Keratinocyte (primary cell): ENCODE data around the gene BCAS1. TPM values are rescaled to one million over a fixed set of nuclear protein-coding genes. Genes with fewer than 3 reads are reported as not detected.
A peak's percentile ranks its signal among the peaks of the same experiment; 100 is the strongest.

Experiments used
- DNase-seq: peaks from one replicate; pipeline ENCODE4 v3.0.0-alpha.2; 2011; ENCODE audit warnings: low read depth, missing footprints, low spot score
- FAIRE-seq: peaks from 2 replicates; lab custom pipeline; 2011; peaks lifted over from hg19 to GRCh38; lab: Jason Lieb, UNC
- H2AFZ ChIP-seq: 2 replicates; pipeline ENCODE4 v1.6.0; 2012; ENCODE audit warnings: low read length, control low read depth, inconsistent platforms; ENCODE audit not compliant: control insufficient read depth
- H3K27ac ChIP-seq: 2 replicates; pipeline ENCODE4 v1.5.1; 2011; ENCODE audit warnings: low read length; ENCODE audit not compliant: control insufficient read depth, insufficient read depth
- H3K27me3 ChIP-seq: 3 replicates; pipeline ENCODE4 v1.6.0; 2011; ENCODE audit warnings: low read length; ENCODE audit not compliant: control insufficient read depth, insufficient read depth; ENCODE audit errors: extremely low read depth
- H3K36me3 ChIP-seq, 2 experiments: 2 replicates in 1 of 2; 3 replicates in 1 of 2; pipeline ENCODE4 v1.5.1; 2011; ENCODE audit warnings: low read length in 2 of 2, mild to moderate bottlenecking in 1 of 2; ENCODE audit not compliant: control insufficient read depth in 2 of 2, insufficient read depth in 2 of 2; ENCODE audit errors: extremely low read depth in 1 of 2
- H3K4me1 ChIP-seq: 3 replicates; pipeline ENCODE4 v1.5.1; 2011; ENCODE audit warnings: low read length; ENCODE audit not compliant: control insufficient read depth, insufficient read depth; ENCODE audit errors: extremely low read depth
- H3K4me2 ChIP-seq: 3 replicates; pipeline ENCODE4 v1.6.0; 2011; ENCODE audit warnings: low read depth, low read length; ENCODE audit not compliant: control insufficient read depth, insufficient read depth; ENCODE audit errors: extremely low read depth
- H3K4me3 ChIP-seq, 3 experiments: fragments of 200-600 bp in 1 of 3; sonication (generic) in 1 of 3; 2 replicates in 2 of 3; 3 replicates in 1 of 3; pipeline ENCODE4 v1.5.1; 2011 to 2016; ENCODE audit warnings: low read length in 3 of 3, mild to moderate bottlenecking in 3 of 3, control low read depth in 2 of 3, inconsistent platforms in 1 of 3, low read depth in 1 of 3, mixed read lengths in 1 of 3, mixed run types in 1 of 3, moderate library complexity in 1 of 3; ENCODE audit not compliant: control insufficient read depth in 2 of 3, insufficient read depth in 2 of 3; ENCODE audit errors: extremely low read depth in 1 of 3
- H3K79me2 ChIP-seq: 2 replicates; pipeline ENCODE4 v1.6.0; 2012; ENCODE audit warnings: low read length; ENCODE audit not compliant: control insufficient read depth, insufficient read depth
- H3K9ac ChIP-seq: 3 replicates; pipeline ENCODE4 v1.6.0; 2011; ENCODE audit warnings: low read length; ENCODE audit not compliant: control insufficient read depth, insufficient read depth; ENCODE audit errors: extremely low read depth
- H3K9me1 ChIP-seq: 3 replicates; pipeline ENCODE4 v1.6.0; 2011; ENCODE audit warnings: low read length; ENCODE audit not compliant: control insufficient read depth, insufficient read depth; ENCODE audit errors: extremely low read depth
- H3K9me3 ChIP-seq: 2 replicates; pipeline ENCODE4 v1.5.1; 2012; ENCODE audit warnings: low read depth, low read length; ENCODE audit not compliant: control insufficient read depth
- H4K20me1 ChIP-seq: 3 replicates; pipeline ENCODE4 v1.6.0; 2011; ENCODE audit warnings: low read length; ENCODE audit not compliant: control insufficient read depth, insufficient read depth; ENCODE audit errors: extremely low read depth
- CTCF ChIP-seq, 3 experiments: IDR thresholded peaks in 1 of 3; conservative IDR thresholded peaks in 1 of 3; optimal IDR thresholded peaks in 1 of 3; 2 replicates in 2 of 3; 3 replicates in 1 of 3; pipeline versions ENCODE3 to v1.5.1; 2011; ENCODE audit warnings: low read length in 3 of 3, mild to moderate bottlenecking in 3 of 3, moderate library complexity in 2 of 3, control low read depth in 1 of 3, inconsistent platforms in 1 of 3; ENCODE audit not compliant: insufficient read depth in 2 of 3; ENCODE audit errors: extremely low read depth in 1 of 3
- EZH2 ChIP-seq: IDR thresholded peaks from one replicate; pipeline ENCODE4 v1.6.1; 2012; ENCODE audit warnings: inconsistent platforms, mild to moderate bottlenecking, low read length, moderate library complexity
- dilution Hi-C: fragments of 300-500 bp; cut with MboI; formaldehyde crosslinking; loops from one replicate; pipeline ENCODE4 v1.7.0; 2020; ENCODE audit warnings: low sequenced_read_pairs; ENCODE audit not compliant: extremely low pct_ligation_motif_present
- polyA plus RNA-seq, 5 experiments: library from polyadenylated mRNA; depleted of rRNA in 3 of 5; stranded (reverse) in 3 of 5; stranded (forward) in 1 of 5; unstranded in 1 of 5; fragments of >200 nt; gene quantifications; 1 replicate in 1 of 5; 2 replicates in 3 of 5; 3 replicates in 1 of 5; pipeline versions ENCODE4 v1.2.1 to v1.2.3, GENCODE V29; 2011 to 2012; ENCODE audit warnings: missing spikeins in 2 of 5, low read depth in 1 of 5, low replicate concordance in 1 of 5

Gene BCAS1
- polyA plus RNA-seq, 1 donor (not counting 4 experiments of a cell fraction or from before 2014, with no cell fraction given), result not detected

- no peak overlapping the region for H3K4me3 ChIP-seq
- TF ChIP-seq CTCF (optimal IDR thresholded peaks at IDR 0.05 in 1 of 3, IDR thresholded peaks at IDR 0.05 in 1 of 3, conservative IDR thresholded peaks at IDR 0.05 in 1 of 3; ENCODE audit: extremely low read depth in 1 of 3, insufficient read depth in 2 of 3, low read length in 3 of 3) (peak in 1 of 3 experiments; percentile 6), EZH2 (no peak)
- no peaks in the 10 kb centered on the region for H3K36me3 ChIP-seq
- H3K4me2 ChIP-seq, result no peak overlapping the region
- H3K4me1 ChIP-seq, result no peaks in the 10 kb centered on the region
- no peak overlapping the region for H3K27ac ChIP-seq
- no peaks in the 10 kb centered on the region for H4K20me1 ChIP-seq
- H3K79me2 ChIP-seq, result no peaks in the 10 kb centered on the region
- H3K9ac ChIP-seq, result no peak overlapping the region
- H3K9me3 ChIP-seq, result no peaks in the 10 kb centered on the region
- no peak overlapping the region for H2AFZ ChIP-seq
- H3K9me1 ChIP-seq, result no peaks in the 10 kb centered on the region
- no peaks in the 10 kb centered on the region for H3K27me3 ChIP-seq
- dilution Hi-C loops, result no loop called here
- FAIRE-seq, result no peak
- DNase-seq, result no peak
Measured at GRCh38 chr20:54043076-54043967, 27.1 kb downstream of the BCAS1 start.

GRCh38 chr20:54042021-54042420 is 28.4 kb downstream of the BCAS1 start:
- dilution Hi-C loops, result no loop called here
- Histone ChIP-seq H3K27me3 (no peaks in the 10 kb centered on the region), H3K27ac (no peak overlapping the region), H3K36me3 (no peaks in the 10 kb centered on the region), H3K9me3 (no peaks in the 10 kb centered on the region), H3K4me2 (no peak overlapping the region), H3K4me3 (no peak overlapping the region), H3K79me2 (no peaks in the 10 kb centered on the region), H4K20me1 (no peaks in the 10 kb centered on the region), H3K4me1 (no peaks in the 10 kb centered on the region), H3K9ac (no peak overlapping the region), H3K9me1 (no peaks in the 10 kb centered on the region), H2AFZ (no peak overlapping the region)
- FAIRE-seq (no peak), DNase-seq (no peak)
- TF ChIP-seq EZH2 (no peak), CTCF (optimal IDR thresholded peaks at IDR 0.05 in 1 of 3, IDR thresholded peaks at IDR 0.05 in 1 of 3, conservative IDR thresholded peaks at IDR 0.05 in 1 of 3; ENCODE audit: extremely low read depth in 1 of 3, insufficient read depth in 2 of 3, low read length in 3 of 3) (no peak)
